A549 (cell line): ENCODE results near the gene CUL3. TPM values are rescaled to one million over a fixed set of nuclear protein-coding genes. Genes with fewer than 3 reads are reported as not detected.

Experiments
- ATAC-seq, 2 experiments: fragments of 200-7000 bp in 1 of 2; fragments of >200 bp in 1 of 2; cut with Nextera tagmentation in 1 of 2; cut with Tn5 transposase in 1 of 2; 3 replicates each; pipeline versions ENCODE4 v1.8.0 to v1.9.1; 2018 to 2020; ENCODE audit warnings: mild to moderate bottlenecking in 1 of 2, moderate library complexity in 1 of 2
- CTCF ChIA-PET: fragments of 300-600 bp; sonication (Branson Sonifier 250); formaldehyde crosslinking; extraction: SDS; loops from one replicate; lab custom pipeline; 2021; ENCODE audit warnings: antibody characterized with exemption, inconsistent platforms; lab: Yijun Ruan, JAX
- POLR2A ChIA-PET: fragments of 350-600 bp; formaldehyde crosslinking; extraction: SDS; loops from one replicate; lab custom pipeline; 2021; ENCODE audit warnings: antibody characterized with exemption, inconsistent platforms; lab: Yijun Ruan, JAX
- DNase-seq, 2 experiments: peaks; one replicate each; pipeline versions ENCODE4 v3.0.0 to v3.0.0-alpha.2; 2011 to 2016; ENCODE audit warnings: low read depth in 1 of 2, low spot score in 1 of 2
- FAIRE-seq: peaks from 2 replicates; lab custom pipeline; 2011; peaks lifted over from hg19 to GRCh38; lab: Jason Lieb, UNC
- H3K27ac ChIP-seq, 2 experiments: fragments of >200 bp; sonication (Bioruptor Twin); formaldehyde crosslinking; 3 replicates each; pipeline ENCODE4 v1.5.1; 2016 to 2017
- H3K4me1 ChIP-seq: fragments of >200 bp; sonication (Bioruptor Twin); formaldehyde crosslinking; 3 replicates; pipeline ENCODE4 v1.6.1; 2016
- H3K4me2 ChIP-seq: fragments of >200 bp; sonication (Bioruptor Twin); formaldehyde crosslinking; 3 replicates; pipeline ENCODE4 v1.6.1; 2016
- H3K4me3 ChIP-seq: fragments of >200 bp; sonication (Bioruptor Twin); formaldehyde crosslinking; 3 replicates; pipeline ENCODE4 v1.5.1; 2016
- H3K9me3 ChIP-seq: fragments of >200 bp; sonication (Bioruptor Twin); formaldehyde crosslinking; 3 replicates; pipeline ENCODE4 v1.6.1; 2016
- EHMT2 ChIP-seq: fragments of 200-600 bp; sonication (generic); IDR thresholded peaks from 2 replicates; pipeline ENCODE4 v1.6.1; 2016; ENCODE audit warnings: antibody characterized with exemption, low read depth, mild to moderate bottlenecking, moderate library complexity
- FOXS1 ChIP-seq: fragments of 250-450 bp; sonication (Bioruptor Pico); IDR thresholded peaks from 2 replicates; pipeline ENCODE4 v1.5.0; 2020; ENCODE audit warnings: mild to moderate bottlenecking, moderate library complexity
- HOXB13 ChIP-seq: fragments of 250-450 bp; sonication (Bioruptor Pico); IDR thresholded peaks from 2 replicates; pipeline ENCODE4 v1.5.0; 2020; ENCODE audit warnings: low read depth, mild to moderate bottlenecking, moderate library complexity
- NR3C1 ChIP-seq: fragments of >200 bp; sonication (Bioruptor Twin); formaldehyde crosslinking; IDR thresholded peaks from 3 replicates; pipeline ENCODE4 v1.6.1; 2017
- USF2 ChIP-seq: fragments of 450-650 bp; IDR thresholded peaks from 2 replicates; pipeline ENCODE4 v1.6.1; 2014; ENCODE audit warnings: antibody characterized with exemption
- ZNF302 ChIP-seq: fragments of 250-450 bp; sonication (Bioruptor Pico); IDR thresholded peaks from 2 replicates; pipeline ENCODE4 v1.9.0; 2021; ENCODE audit warnings: inconsistent platforms, mild to moderate bottlenecking, moderate library complexity
- ZSCAN20 ChIP-seq: fragments of 250-450 bp; sonication (Bioruptor Pico); IDR thresholded peaks from 2 replicates; pipeline ENCODE4 v1.8.0; 2022; ENCODE audit warnings: mild to moderate bottlenecking, moderate library complexity
- WGBS: methylation state at CpG from one replicate; pipeline ENCODE4 v1.1.6; 2017; ENCODE audit errors: missing lambda C conversion rate; 5-methylcytosine and 5-hydroxymethylcytosine counted together
- polyA plus RNA-seq, 4 experiments: library from polyadenylated mRNA; depleted of rRNA in 3 of 4; stranded (reverse); fragments of >200 nt; fragmentation: RNase III in 1 of 4; extraction: RNeasy Plus Mini Kit Qiagen cat#74134 plus additional on column Dnase treatment in 1 of 4; gene quantifications; 2 replicates in 3 of 4; 3 replicates in 1 of 4; pipeline ENCODE4 v1.2.3, GENCODE V29; 2011 to 2017

The CUL3 gene
- polyA plus RNA-seq, 2 of the 4 experiments (the other 2 are of a cell fraction) = 70.5 to 73.9 TPM

GRCh38 chr2:224426656-224427055 is 158.5 kb downstream of the CUL3 start (continued):
- TF ChIP-seq USF2 = no peak
- TF ChIP-seq ZSCAN20 (CRISPR knock-in tag) = no peak
- TF ChIP-seq ZNF302 (CRISPR knock-in tag) = no peak
- TF ChIP-seq NR3C1 = no peak
- no peak for TF ChIP-seq HOXB13 (CRISPR knock-in tag)
- TF ChIP-seq FOXS1 (CRISPR knock-in tag) = no peak

- H3K4me3 ChIP-seq = no peak overlapping the region
- H3K27ac ChIP-seq = no peak overlapping the region
- DNase-seq (no peak), ATAC-seq (no peak), FAIRE-seq (no peak)
- WGBS = 6% methylated on average over 2 of the region's 2 CpGs
- TF ChIP-seq EHMT2 = no peak
- TF ChIP-seq, all 56 proteins: peak for 0
- ChIA-PET POLR2A (no interaction called here), CTCF (interaction anchor here (0.6 kb wide), 1 partner anchor 343 kb away, joined by 3 read pairs; no protein-coding TSS in a partner anchor)
- Histone ChIP-seq H3K4me2 (no peak overlapping the region), H3K9me3 (no peaks in the 10 kb centered on the region), H3K4me1 (no peaks in the 10 kb centered on the region)
Observed at GRCh38 chr2:224421065-224421464, 164.1 kb downstream of the CUL3 start.

Other genes with a start within 250 kb of the CUL3 start
- not detected in 2 replicates for gene FAM124B, start 183.3 kb downstream of the CUL3 start, polyA plus RNA-seq (2011; rRNA removed)
- gene FAM124B, start 183.3 kb downstream of the CUL3 start, polyA plus RNA-seq (2017; fragmentation: RNase III; extraction: RNeasy Plus Mini Kit Qiagen cat#74134 plus additional on column Dnase treatment) = not detected in 3 replicates
- gene CCDC195, start 131.0 kb upstream of the CUL3 start, polyA plus RNA-seq (2011; rRNA removed) = not detected in 2 replicates
- gene CCDC195, start 131.0 kb upstream of the CUL3 start, polyA plus RNA-seq (2017; fragmentation: RNase III; extraction: RNeasy Plus Mini Kit Qiagen cat#74134 plus additional on column Dnase treatment) = not detected in 3 replicates